T-helper 2 cell treated with Interferon-gamma antibody and Interleukin-4, amounts not matched to agents 5 μg/mL and 100 μg/mL, for 36 hours (primary cell): ENCODE data around the gene JDP2.
A peak's percentile ranks its signal among the peaks of the same experiment; 100 is the strongest.

ENCODE experiments used
- DNase-seq: peaks from one replicate; pipeline ENCODE4 v3.0.0; 2021; ENCODE audit warnings: low spot score
- H3K27ac Mint-ChIP-seq: one replicate; pipeline ENCODE4 v1.8.0; 2021; ENCODE audit warnings: mild to moderate bottlenecking, mixed read lengths
- H3K27me3 Mint-ChIP-seq: one replicate; pipeline ENCODE4 v1.8.0; 2021; ENCODE audit warnings: low read depth, mixed read lengths
- H3K36me3 Mint-ChIP-seq: one replicate; pipeline ENCODE4 v1.8.0; 2021; ENCODE audit warnings: low read depth, mixed read lengths
- H3K4me1 Mint-ChIP-seq: one replicate; pipeline ENCODE4 v1.8.0; 2021; ENCODE audit warnings: low read depth, mixed read lengths
- H3K4me3 Mint-ChIP-seq: one replicate; pipeline ENCODE4 v1.8.0; 2022; ENCODE audit warnings: mild to moderate bottlenecking, moderate library complexity, mixed read lengths
- H3K9me3 Mint-ChIP-seq: one replicate; pipeline ENCODE4 v1.8.0; 2021; ENCODE audit warnings: mixed read lengths

JDP2 gene

GRCh38 chr14:75449696-75450095 lies 21.9 kb downstream of the JDP2 start:
- H3K27me3 Mint-ChIP-seq: peaks cover 3% of the 10 kb centered on the region
- H3K9me3 Mint-ChIP-seq: no peaks in the 10 kb centered on the region
- no peak for DNase-seq
- no peak overlapping the region for H3K27ac Mint-ChIP-seq
- no peaks in the 10 kb centered on the region for H3K36me3 Mint-ChIP-seq
- no peak overlapping the region for H3K4me3 Mint-ChIP-seq
- peaks cover 12% of the 10 kb centered on the region for H3K4me1 Mint-ChIP-seq

- H3K27ac Mint-ChIP-seq: no peak overlapping the region
Measured at GRCh38 chr14:75450381-75451276, 22.8 kb downstream of the JDP2 start.

GRCh38 chr14:75452324-75452723 lies 24.5 kb downstream of the JDP2 start:
- Mint-ChIP-seq H3K36me3 (no peaks in the 10 kb centered on the region), H3K27me3 (peaks cover 3% of the 10 kb centered on the region)
- DNase-seq: no peak

More at GRCh38 chr14:75450381-75451276, 22.8 kb downstream of the JDP2 start:
- Mint-ChIP-seq H3K36me3 (no peaks in the 10 kb centered on the region), H3K4me3 (no peak overlapping the region), H3K4me1 (peaks cover 12% of the 10 kb centered on the region), H3K27me3 (peaks cover 3% of the 10 kb centered on the region), H3K9me3 (no peaks in the 10 kb centered on the region)
- no peak for DNase-seq

GRCh38 chr14:75452900-75453816 lies 25.3 kb downstream of the JDP2 start:
- Mint-ChIP-seq H3K4me3 (no peak overlapping the region), H3K4me1 (peaks cover 5% of the 10 kb centered on the region), H3K36me3 (no peaks in the 10 kb centered on the region), H3K27me3 (peaks cover 3% of the 10 kb centered on the region), H3K27ac (no peak overlapping the region), H3K9me3 (no peaks in the 10 kb centered on the region)
- no peak for DNase-seq

More at GRCh38 chr14:75452324-75452723, 24.5 kb downstream of the JDP2 start:
- H3K27ac Mint-ChIP-seq: no peak overlapping the region
- peaks cover 5% of the 10 kb centered on the region for H3K4me1 Mint-ChIP-seq
- no peak overlapping the region for H3K4me3 Mint-ChIP-seq
- no peaks in the 10 kb centered on the region for H3K9me3 Mint-ChIP-seq

- DNase-seq: no peak
- H3K27ac Mint-ChIP-seq: peak overlapping the region; percentile 28
- H3K9me3 Mint-ChIP-seq: no peaks in the 10 kb centered on the region
Measured at GRCh38 chr14:75453817-75454434, 26.1 kb downstream of the JDP2 start.

GRCh38 chr14:75454963-75455546 lies 27.2 kb downstream of the JDP2 start:
- Mint-ChIP-seq H3K9me3 (no peaks in the 10 kb centered on the region), H3K27me3 (no peaks in the 10 kb centered on the region), H3K36me3 (no peaks in the 10 kb centered on the region), H3K4me3 (no peak overlapping the region), H3K4me1 (peaks cover 13% of the 10 kb centered on the region), H3K27ac (no peak overlapping the region)
- no peak for DNase-seq

More at GRCh38 chr14:75453817-75454434, 26.1 kb downstream of the JDP2 start:
- H3K4me1 Mint-ChIP-seq: peaks cover 10% of the 10 kb centered on the region
- H3K4me3 Mint-ChIP-seq: no peak overlapping the region
- H3K27me3 Mint-ChIP-seq: peaks cover 1% of the 10 kb centered on the region
- H3K36me3 Mint-ChIP-seq: no peaks in the 10 kb centered on the region

GRCh38 chr14:75456069-75456996 lies 28.5 kb downstream of the JDP2 start:
- peak overlapping the region; percentile 7 for H3K27ac Mint-ChIP-seq

GRCh38 chr14:75456997-75457335 lies 29.1 kb downstream of the JDP2 start:
- H3K27ac Mint-ChIP-seq: no peak overlapping the region
- H3K27me3 Mint-ChIP-seq: no peaks in the 10 kb centered on the region
- peaks cover 13% of the 10 kb centered on the region for H3K4me1 Mint-ChIP-seq
- H3K9me3 Mint-ChIP-seq: no peaks in the 10 kb centered on the region
- H3K4me3 Mint-ChIP-seq: no peak overlapping the region
- no peaks in the 10 kb centered on the region for H3K36me3 Mint-ChIP-seq
- no peak for DNase-seq

More at GRCh38 chr14:75456069-75456996, 28.5 kb downstream of the JDP2 start:
- Mint-ChIP-seq H3K27me3 (no peaks in the 10 kb centered on the region), H3K4me1 (peaks cover 13% of the 10 kb centered on the region), H3K4me3 (no peak overlapping the region), H3K9me3 (no peaks in the 10 kb centered on the region), H3K36me3 (no peaks in the 10 kb centered on the region)
- no peak for DNase-seq

- Mint-ChIP-seq H3K9me3 (no peaks in the 10 kb centered on the region), H3K4me3 (no peak overlapping the region), H3K4me1 (peaks cover 13% of the 10 kb centered on the region), H3K27ac (no peak overlapping the region), H3K27me3 (no peaks in the 10 kb centered on the region), H3K36me3 (no peaks in the 10 kb centered on the region)
- DNase-seq: no peak
Measured at GRCh38 chr14:75457648-75458165, 29.9 kb downstream of the JDP2 start.

GRCh38 chr14:75458305-75458704 lies 30.5 kb downstream of the JDP2 start:
- no peak overlapping the region for H3K4me3 Mint-ChIP-seq
- no peaks in the 10 kb centered on the region for H3K27me3 Mint-ChIP-seq
- H3K27ac Mint-ChIP-seq: peak overlapping the region; percentile 41
- no peak for DNase-seq
- no peaks in the 10 kb centered on the region for H3K9me3 Mint-ChIP-seq
- H3K4me1 Mint-ChIP-seq: peaks cover 13% of the 10 kb centered on the region
- no peaks in the 10 kb centered on the region for H3K36me3 Mint-ChIP-seq

- Mint-ChIP-seq H3K9me3 (no peaks in the 10 kb centered on the region), H3K27ac (peak overlapping the region; percentile 37), H3K4me1 (peaks cover 10% of the 10 kb centered on the region), H3K27me3 (no peaks in the 10 kb centered on the region), H3K36me3 (no peaks in the 10 kb centered on the region), H3K4me3 (no peak overlapping the region)
- DNase-seq: no peak
Measured at GRCh38 chr14:75459099-75459741, 31.4 kb downstream of the JDP2 start.

- DNase-seq: no peak
- Mint-ChIP-seq H3K4me1 (peaks cover 10% of the 10 kb centered on the region), H3K27me3 (no peaks in the 10 kb centered on the region), H3K9me3 (no peaks in the 10 kb centered on the region), H3K36me3 (no peaks in the 10 kb centered on the region), H3K27ac (no peak overlapping the region), H3K4me3 (no peak overlapping the region)
Measured at GRCh38 chr14:75459791-75460190, 32.0 kb downstream of the JDP2 start.
